HG02884 (cell line): ENCODE results near the gene RPL6.
"Not testable (repeated sequence)": the region's sequence is repeated elsewhere in the genome, so short reads cannot be mapped to it uniquely, and the experiment has no call there.

Experiments
- ATAC-seq: cut with Tn5 transposase; IDR thresholded peaks from one replicate; pipeline ENCODE4 v1.9.1; 2021; ENCODE audit warnings: mild to moderate bottlenecking, moderate library complexity; ENCODE audit not compliant: unreplicated experiment

The RPL6 gene

DNA sequence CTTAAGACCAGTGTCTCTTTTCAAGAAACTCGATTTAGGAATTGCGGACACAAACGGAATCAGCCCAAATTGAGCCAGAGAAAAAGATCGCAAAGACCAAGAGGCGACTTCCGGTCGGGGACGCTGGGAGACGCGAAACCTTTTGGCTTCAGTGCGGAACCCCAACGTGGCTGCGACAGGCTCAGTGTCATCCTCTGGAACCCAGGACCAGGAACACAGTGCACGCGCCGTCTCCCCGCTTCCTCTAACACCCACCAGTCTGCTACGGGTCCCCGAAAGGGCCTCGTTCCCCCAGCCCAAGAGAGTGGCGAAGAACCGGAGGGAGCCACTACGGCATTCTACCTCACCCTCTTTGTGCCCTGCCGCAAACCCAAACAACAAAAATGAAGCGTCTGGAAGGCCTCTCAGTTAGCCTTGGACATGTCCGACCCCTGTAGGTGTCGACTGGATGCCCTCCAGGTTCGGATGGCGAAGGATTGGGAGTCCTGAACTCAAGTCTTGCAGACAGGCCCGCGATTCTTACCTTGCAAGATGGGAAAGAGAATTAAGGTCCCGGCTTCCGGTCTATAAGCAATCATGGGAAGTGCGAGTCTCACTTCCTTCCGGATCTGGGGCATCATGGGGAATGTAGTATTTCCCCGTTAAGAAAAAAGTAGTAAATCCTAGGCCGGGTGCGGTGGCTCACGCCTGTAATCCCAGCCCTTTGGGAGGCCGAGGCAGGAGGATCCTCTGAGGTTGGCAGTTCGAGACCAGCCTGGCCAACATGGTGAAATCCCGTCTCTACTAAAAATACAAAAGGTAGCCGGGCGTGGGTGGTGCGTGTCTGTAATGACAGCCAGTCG is at the start of gene RPL6:
TSS of gene RPL6 (minus strand) at position 542 of the 842 bp plus-strand sequence. CDS start 949 bp downstream, outside the sequence.
- peak; percentile 71 for ATAC-seq

- no peak for ATAC-seq
Observed at GRCh38 chr12:112458751-112459150, 49.3 kb upstream of the RPL6 start.

DNA sequence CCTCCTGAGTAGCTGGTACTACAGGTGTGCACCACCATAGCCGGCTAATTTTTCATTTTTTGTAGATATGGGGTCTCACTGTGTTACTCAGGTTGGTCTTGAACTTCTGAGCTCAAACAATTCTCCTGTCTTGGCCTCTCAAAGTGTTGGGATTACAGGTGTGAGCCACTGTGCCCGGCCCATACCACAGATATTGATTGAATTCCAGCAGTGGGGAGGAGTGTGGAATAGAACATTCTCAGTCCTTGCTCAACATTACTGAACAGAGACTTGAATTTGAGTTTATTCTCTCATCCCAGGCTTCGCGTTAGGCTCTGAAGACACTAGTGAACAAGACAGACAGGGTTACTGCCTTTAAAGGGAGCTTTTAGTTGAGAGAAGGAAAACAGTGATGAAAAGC is 48.9 kb upstream of the RPL6 start:
- ATAC-seq, result no peak

DNA sequence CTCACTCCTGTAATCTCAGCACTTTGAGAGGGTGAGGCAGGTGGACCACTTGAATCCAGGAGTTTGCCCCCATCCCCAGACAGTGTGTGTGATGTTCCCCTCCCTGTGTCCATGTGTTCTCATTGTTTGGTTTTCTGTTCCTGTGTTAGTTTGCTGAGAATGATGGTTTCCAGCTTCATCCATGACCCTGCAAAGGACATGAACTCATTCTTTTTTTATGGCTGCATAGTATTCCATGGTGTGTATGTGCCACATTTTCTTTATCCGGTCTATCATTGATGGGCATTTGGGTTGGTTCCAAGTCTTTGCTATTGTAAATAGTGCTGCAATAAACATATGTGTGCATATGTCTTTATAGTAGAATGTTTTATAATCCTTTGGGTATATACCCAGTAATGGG is 47.7 kb upstream of the RPL6 start:
- ATAC-seq, result not testable (repeated sequence)

- no peak for ATAC-seq
Observed at GRCh38 chr12:112456029-112456428, 46.6 kb upstream of the RPL6 start.

- no peak for ATAC-seq
Observed at GRCh38 chr12:112450725-112451124, 41.3 kb upstream of the RPL6 start.

DNA sequence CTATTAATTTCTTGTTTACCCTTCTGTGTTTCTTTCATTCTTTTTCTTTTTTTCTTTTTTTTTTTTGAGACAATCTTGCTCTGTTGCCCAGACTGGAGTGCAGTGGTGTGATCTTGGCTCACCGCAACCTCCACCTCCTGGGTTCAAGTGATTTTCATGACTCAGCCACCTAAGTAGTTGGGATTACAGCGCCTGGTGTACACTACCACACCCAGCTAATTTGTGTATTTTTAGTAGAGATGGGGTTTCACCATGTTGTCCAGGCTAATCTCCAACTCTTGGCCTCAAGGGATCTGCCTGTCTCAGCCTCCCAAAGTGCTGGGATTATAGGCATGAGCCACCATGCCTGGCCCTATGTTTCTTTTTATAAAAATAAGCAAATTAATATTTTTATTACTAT is 38.8 kb upstream of the RPL6 start:
- not testable (repeated sequence) for ATAC-seq

DNA sequence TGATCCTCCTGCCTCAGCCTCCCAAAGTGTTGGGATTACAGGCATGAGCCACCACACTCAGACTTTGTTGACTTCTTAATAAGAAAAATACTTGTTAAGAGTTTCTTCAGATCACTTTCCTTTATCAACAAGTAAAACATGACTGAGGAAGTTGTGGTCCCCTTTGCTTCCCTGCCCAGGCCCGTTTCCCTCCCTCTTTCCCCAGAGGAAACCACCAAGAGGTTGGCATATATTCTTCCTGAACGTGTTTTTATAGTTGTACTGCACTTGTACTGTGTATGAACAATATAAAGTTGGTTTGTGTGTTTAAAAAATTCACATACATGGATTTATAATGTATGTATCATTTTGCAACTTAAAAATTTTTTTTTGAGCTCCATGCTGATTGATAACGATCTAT is 37.7 kb upstream of the RPL6 start:
- ATAC-seq, result no peak

- ATAC-seq, result no peak
Observed at GRCh38 chr12:112446008-112446725, 36.8 kb upstream of the RPL6 start.

- no peak for ATAC-seq
Observed at GRCh38 chr12:112443916-112444315, 34.5 kb upstream of the RPL6 start.

- ATAC-seq, result not testable (repeated sequence)
Observed at GRCh38 chr12:112440653-112441052, 31.2 kb upstream of the RPL6 start.

DNA sequence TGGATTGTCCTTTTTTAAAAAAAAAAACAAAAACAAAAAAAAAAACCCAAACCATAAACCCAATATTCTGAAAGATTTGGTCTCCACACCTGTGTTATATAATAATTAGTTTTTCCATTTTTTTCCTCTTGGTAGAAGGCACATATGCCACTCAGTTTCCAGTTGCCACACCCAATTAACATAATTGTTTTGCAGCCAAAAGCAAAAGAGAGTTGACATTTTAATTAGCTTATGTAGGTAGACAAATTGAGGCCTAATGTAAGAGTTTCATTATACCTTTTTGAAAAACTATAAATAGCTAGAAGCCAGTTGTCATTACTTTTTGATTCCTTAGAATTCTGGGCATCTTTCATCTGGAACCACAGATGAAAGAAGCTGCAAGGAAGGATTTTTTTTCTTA is 30.4 kb upstream of the RPL6 start:
- no peak for ATAC-seq

DNA sequence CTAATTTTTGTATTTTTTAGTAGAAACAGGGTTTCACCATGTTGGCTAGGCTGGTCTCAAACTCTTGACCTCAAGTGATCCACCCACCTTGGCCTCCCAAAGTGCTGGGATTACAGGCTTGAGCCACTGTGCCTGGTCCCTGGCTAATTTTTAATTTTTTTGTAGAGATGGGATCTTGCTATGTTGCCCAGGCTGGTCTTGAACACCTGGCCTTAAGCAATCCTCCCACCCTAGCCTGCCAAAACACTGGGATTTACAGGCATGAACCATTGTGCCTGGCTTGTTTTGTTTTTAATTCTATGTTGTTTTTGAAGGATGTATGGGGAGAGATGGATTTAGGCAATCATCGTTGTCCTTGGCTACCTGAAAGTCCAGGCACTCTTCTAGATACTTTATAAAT is 29.2 kb upstream of the RPL6 start:
- not testable (repeated sequence) for ATAC-seq

DNA sequence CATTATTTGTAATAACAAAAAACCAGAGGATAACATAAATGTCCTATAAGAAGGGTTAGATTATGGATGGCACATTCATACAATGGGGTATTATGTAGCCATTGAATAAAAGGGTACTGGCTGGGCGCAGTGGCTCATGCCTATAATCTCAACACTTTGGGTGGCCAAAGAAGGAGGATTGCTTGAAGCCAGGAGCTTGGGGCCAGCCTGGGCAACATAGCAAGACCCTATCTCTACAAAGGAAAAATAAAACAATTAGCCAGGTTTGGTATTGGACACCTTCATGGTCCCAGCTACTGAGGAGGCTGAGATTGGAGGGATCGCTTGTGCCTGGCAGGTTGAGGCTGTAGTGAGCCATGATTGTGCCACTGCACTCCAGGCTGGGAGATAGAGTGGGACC is 24.1 kb upstream of the RPL6 start:
- no peak for ATAC-seq

- no peak for ATAC-seq
Observed at GRCh38 chr12:112431965-112432364, 22.6 kb upstream of the RPL6 start.

DNA sequence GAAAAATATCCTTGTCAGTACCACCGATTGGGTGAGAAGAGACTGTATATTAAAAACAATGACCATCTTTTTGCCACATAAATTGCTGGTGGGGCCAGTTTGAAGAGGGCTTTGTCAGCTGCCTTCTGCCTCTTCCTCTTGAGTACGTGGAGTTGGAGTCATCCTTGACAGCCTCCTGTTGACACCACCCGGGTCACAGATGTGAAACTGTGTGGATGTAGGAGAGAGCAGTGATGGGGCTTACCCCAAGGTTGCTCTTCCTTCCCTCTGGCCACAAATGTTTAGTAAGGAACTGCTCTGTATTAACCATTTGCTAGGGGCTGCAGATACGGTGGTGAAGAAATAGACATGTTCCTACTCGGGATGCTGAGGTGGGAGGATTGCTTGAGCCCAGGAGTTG is 21.5 kb upstream of the RPL6 start:
- ATAC-seq, result no peak

DNA sequence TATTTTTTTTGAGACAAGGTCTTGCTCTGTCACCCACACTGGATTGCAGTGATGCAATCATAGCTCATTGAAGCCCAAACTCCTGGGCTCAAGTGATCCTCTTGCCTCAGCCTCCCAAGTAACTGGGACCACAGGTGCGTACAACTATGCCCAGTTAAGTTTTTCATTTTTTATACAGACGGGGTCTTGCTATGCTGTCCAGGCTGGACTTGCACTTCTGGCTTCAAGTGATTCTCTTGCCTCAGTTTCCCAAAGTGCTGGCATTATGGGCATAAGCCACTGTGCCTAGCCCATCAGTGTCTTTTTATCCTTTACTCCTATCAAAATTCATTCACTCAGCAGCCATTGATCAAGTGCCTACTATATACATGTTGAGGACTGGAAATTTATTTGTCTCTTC is 18.4 kb upstream of the RPL6 start:
- no peak for ATAC-seq

DNA sequence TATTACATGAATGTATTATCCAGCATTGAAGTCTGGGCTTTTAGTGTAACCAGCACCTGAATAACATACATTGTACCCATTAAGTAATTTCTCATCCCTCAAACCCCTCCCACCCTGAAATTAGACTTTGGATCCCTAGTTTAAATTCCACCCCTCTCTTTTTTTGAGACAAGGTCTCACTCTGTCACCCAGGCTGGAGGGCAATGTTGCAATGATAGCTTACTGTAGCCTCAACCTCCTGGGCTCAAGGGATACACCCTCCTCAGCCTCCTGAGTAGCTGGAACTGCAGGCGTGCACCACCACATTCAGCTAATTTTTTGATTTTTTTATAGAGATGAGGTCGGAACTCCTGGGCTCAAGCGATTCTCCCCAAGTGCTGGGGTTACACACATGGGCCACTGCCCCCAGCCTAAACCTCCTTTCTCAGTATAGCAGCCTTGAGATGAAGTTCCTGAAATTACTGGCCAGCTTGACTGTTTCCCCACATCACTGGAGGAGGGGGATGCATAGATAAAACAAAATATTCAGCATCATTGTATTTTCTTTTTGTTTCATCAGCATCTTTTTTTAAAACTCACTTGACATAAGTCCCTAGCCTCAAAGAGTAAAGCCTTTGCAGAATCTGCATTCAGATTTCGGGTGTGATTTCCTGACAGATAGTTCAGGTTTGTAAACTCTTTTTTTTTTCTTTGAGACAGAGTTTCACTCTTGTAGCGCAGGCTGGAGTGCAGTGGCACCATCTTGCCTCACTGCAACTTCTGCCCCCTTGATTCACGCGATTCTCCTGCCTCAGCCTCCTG is 16.4 kb upstream of the RPL6 start:
- ATAC-seq, result no peak

GRCh38 chr12:112424126-112424525 is 14.7 kb upstream of the RPL6 start:
- no peak for ATAC-seq

DNA sequence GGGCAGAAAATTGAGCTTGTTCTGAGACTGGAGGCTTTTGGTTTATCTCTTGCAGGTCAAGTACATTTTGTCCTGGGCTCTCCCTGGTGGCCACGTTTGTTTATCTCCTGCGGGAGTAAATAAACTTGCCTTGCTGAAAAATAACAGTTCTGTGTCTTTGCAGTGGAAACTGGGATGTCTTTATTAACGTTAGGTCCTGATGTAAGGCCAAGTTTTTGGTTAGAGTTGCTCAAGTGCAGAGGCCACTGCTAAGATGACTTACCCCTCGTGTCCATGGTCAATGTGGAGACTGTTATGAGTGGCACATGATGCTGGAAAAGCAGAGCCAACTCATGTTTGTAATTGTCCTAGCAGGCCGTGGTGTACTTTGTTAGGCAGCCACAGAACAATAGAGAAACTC is 13.1 kb upstream of the RPL6 start:
- ATAC-seq, result no peak

GRCh38 chr12:112421363-112421762 is 12.0 kb upstream of the RPL6 start:
- ATAC-seq, result no peak
